GM13977 (cell line): Measurements from ENCODE around the gene TDRD6.

Experiments
- DNase-seq: peaks from one replicate; pipeline ENCODE4 v3.0.0; 2012; ENCODE audit warnings: low spot score
- in situ Hi-C: fragments of 300-500 bp; cut with MboI; formaldehyde crosslinking; loops from one replicate; pipeline ENCODE4 v1.12.0; 2022; ENCODE audit warnings: low sequenced_read_pairs, low pct_unique_long_range_greater_than_20kb, mixed read lengths, inconsistent platforms; ENCODE audit not compliant: unreplicated experiment
- TF ChIP-seq, protein P1 (sequence below): IDR thresholded peaks from 2 replicates; pipeline ENCODE4 v1.5.1; 2012; ENCODE audit warnings: mild to moderate bottlenecking, control low read depth; ENCODE audit not compliant: insufficient read depth; ENCODE audit errors: extremely low read depth, missing control alignments

TDRD6 gene

GRCh38 chr6:46657642-46658041 lies 30.0 kb upstream of the TDRD6 start:
- in situ Hi-C loops = no loop called here
- TF ChIP-seq, protein P1, sequence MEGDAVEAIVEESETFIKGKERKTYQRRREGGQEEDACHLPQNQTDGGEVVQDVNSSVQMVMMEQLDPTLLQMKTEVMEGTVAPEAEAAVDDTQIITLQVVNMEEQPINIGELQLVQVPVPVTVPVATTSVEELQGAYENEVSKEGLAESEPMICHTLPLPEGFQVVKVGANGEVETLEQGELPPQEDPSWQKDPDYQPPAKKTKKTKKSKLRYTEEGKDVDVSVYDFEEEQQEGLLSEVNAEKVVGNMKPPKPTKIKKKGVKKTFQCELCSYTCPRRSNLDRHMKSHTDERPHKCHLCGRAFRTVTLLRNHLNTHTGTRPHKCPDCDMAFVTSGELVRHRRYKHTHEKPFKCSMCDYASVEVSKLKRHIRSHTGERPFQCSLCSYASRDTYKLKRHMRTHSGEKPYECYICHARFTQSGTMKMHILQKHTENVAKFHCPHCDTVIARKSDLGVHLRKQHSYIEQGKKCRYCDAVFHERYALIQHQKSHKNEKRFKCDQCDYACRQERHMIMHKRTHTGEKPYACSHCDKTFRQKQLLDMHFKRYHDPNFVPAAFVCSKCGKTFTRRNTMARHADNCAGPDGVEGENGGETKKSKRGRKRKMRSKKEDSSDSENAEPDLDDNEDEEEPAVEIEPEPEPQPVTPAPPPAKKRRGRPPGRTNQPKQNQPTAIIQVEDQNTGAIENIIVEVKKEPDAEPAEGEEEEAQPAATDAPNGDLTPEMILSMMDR = no peak
- DNase-seq = no peak

DNA sequence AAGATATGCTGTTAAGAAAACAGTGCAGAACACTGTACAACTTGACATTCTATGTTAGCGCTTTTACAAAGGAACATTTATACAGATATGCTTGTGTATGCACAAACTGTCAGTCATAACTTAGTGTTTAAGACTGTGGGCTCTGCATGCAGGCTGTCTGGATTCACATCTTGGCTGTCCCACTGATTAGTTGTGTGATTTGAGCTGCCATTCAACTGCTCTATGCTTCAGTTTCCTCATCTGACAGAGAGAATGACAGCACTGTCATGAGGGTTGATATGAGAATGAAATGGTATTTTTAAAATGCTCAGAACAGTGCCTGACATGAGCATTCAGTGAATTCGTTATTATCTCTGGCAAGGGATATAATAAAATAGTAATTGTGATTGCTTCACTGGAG lies 26.2 kb upstream of the TDRD6 start:
- in situ Hi-C loops = no loop called here
- TF ChIP-seq, protein P1 = no peak
- DNase-seq = no peak

DNA sequence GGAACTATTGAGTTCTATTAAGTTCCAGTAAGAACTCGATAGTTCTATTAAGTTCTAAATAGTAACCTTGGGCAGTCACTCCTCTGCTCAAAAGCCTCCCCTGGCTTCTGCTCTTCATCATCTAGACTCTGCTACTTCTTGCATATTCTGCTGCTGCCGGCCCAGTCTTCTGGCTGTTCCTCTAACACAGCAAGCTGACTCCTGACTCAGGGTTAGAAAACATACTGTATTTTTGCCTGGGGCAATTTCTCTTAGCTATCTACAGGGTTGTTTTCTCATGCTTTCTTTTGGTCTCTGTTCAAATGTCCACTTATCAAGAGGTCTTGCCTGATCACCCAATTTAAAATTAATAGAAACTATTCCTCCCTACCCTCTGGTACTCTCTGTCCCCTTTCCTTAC lies 20.3 kb upstream of the TDRD6 start:
- in situ Hi-C loops = no loop called here
- TF ChIP-seq, protein P1 = no peak
- no peak for DNase-seq

DNA sequence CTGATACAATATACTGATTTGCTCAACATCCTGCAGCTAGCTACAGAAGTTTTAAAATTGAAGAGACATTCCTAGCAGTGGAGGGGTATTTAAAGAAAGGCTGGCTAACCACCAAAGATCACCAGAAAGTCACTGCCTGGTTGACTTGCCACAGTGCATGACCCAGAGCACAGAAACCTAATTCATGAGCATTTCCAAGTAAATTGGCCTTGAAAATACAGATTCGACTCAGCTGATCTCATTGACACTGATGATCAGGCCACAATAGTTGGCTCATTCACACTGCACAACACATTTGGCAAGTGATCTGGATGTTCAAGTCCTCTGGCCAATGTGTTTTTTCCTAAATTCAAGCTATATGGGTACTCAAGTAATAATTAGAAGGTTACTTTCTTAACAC lies 13.3 kb upstream of the TDRD6 start:
- in situ Hi-C loops = no loop called here
- TF ChIP-seq, protein P1 = no peak
- DNase-seq = no peak

- DNase-seq = no peak
- in situ Hi-C loops = no loop called here
- TF ChIP-seq, protein P1 = no peak
These were observed 10.9 kb upstream of the TDRD6 start for GRCh38 chr6:46676604-46677313.

- no peak for DNase-seq
- in situ Hi-C loops = no loop called here
- TF ChIP-seq, protein P1 = peak; percentile 25
These were observed 10.4 kb upstream of the TDRD6 start for GRCh38 chr6:46677314-46677654.
